WTC11 (cell line): ENCODE measurements around the gene SMIM31. TPM values are rescaled to one million over a fixed set of nuclear protein-coding genes. Genes with fewer than 3 reads are reported as not detected.

Experiments used
- ATAC-seq: fragments of 200-7000 bp; cut with Tn5 transposase; 2 replicates; pipeline ENCODE4 v1.10.0; 2021; ENCODE audit warnings: mild to moderate bottlenecking, moderate library complexity
- CTCF ChIA-PET: fragments of 300-600 bp; sonication (Branson Sonifier 250); formaldehyde crosslinking; loops from one replicate; lab custom pipeline; 2021; ENCODE audit warnings: antibody characterized with exemption; lab: Charles Lee
- POLR2A ChIA-PET: fragments of 350-600 bp; sonication (Branson Sonifier 250); formaldehyde crosslinking; loops from one replicate; lab custom pipeline; 2021; ENCODE audit warnings: antibody characterized with exemption; lab: Charles Lee
- DNase-seq: peaks from one replicate; pipeline ENCODE4 v3.0.0; 2021; ENCODE audit warnings: low spot score
- H3K27ac Mint-ChIP-seq: 2 replicates; pipeline ENCODE4 v1.8.0; 2021; ENCODE audit warnings: mixed read lengths
- H3K27me3 Mint-ChIP-seq: 2 replicates; pipeline ENCODE4 v1.8.0; 2021; ENCODE audit warnings: low read depth, mild to moderate bottlenecking, moderate library complexity, mixed read lengths
- H3K36me3 Mint-ChIP-seq: 2 replicates; pipeline ENCODE4 v1.8.0; 2021; ENCODE audit warnings: mixed read lengths
- H3K4me1 Mint-ChIP-seq: 2 replicates; pipeline ENCODE4 v1.8.0; 2022; ENCODE audit warnings: mixed read lengths
- H3K4me3 Mint-ChIP-seq: 2 replicates; pipeline ENCODE4 v1.8.0; 2021; ENCODE audit warnings: mild to moderate bottlenecking, moderate library complexity, mixed read lengths
- H3K9me3 Mint-ChIP-seq: 2 replicates; pipeline ENCODE4 v1.8.0; 2021; ENCODE audit warnings: mixed read lengths
- ATF6 ChIP-seq: sonication (generic); formaldehyde crosslinking; IDR thresholded peaks from 2 replicates; pipeline ENCODE4 v1.8.1; 2023; ENCODE audit warnings: mild to moderate bottlenecking, missing genetic modification reagents
- CREB1 ChIP-seq: sonication (generic); formaldehyde crosslinking; IDR thresholded peaks from 2 replicates; pipeline ENCODE4 v1.8.0; 2023; ENCODE audit warnings: mild to moderate bottlenecking, missing genetic modification reagents
- CREM ChIP-seq: sonication (generic); formaldehyde crosslinking; IDR thresholded peaks from 2 replicates; pipeline ENCODE4 v1.8.1; 2022; ENCODE audit warnings: mild to moderate bottlenecking, missing genetic modification reagents, moderate library complexity
- ELF4 ChIP-seq: sonication (generic); formaldehyde crosslinking; IDR thresholded peaks from 2 replicates; pipeline ENCODE4 v1.8.1; 2022; ENCODE audit warnings: low read depth, mild to moderate bottlenecking, moderate library complexity, missing genetic modification reagents
- ERG ChIP-seq: fragments of 250-450 bp; sonication (Bioruptor Pico); IDR thresholded peaks from 2 replicates; pipeline ENCODE4 v1.8.0; 2021; ENCODE audit warnings: mild to moderate bottlenecking
- FOXK1 ChIP-seq: sonication (generic); formaldehyde crosslinking; IDR thresholded peaks from 2 replicates; pipeline ENCODE4 v1.8.0; 2022; ENCODE audit warnings: mild to moderate bottlenecking, moderate library complexity, missing genetic modification reagents
- FOXP4 ChIP-seq: sonication (generic); formaldehyde crosslinking; IDR thresholded peaks from 2 replicates; pipeline ENCODE4 v1.8.0; 2022; ENCODE audit warnings: mild to moderate bottlenecking, missing genetic modification reagents
- GABPB1 ChIP-seq: sonication (generic); formaldehyde crosslinking; IDR thresholded peaks from 2 replicates; pipeline ENCODE4 v1.8.1; 2023; ENCODE audit warnings: mild to moderate bottlenecking, missing genetic modification reagents
- JAZF1 ChIP-seq: fragments of 250-450 bp; sonication (Bioruptor Pico); IDR thresholded peaks from 2 replicates; pipeline ENCODE4 v1.9.0; 2021; ENCODE audit warnings: moderate library complexity, mild to moderate bottlenecking, inconsistent platforms
- NFE2L1 ChIP-seq: sonication (generic); formaldehyde crosslinking; IDR thresholded peaks from 2 replicates; pipeline ENCODE4 v1.8.1; 2023; ENCODE audit warnings: missing genetic modification reagents
- OVOL2 ChIP-seq: fragments of 250-450 bp; sonication (Bioruptor Pico); IDR thresholded peaks from 2 replicates; pipeline ENCODE4 v1.9.0; 2021; ENCODE audit warnings: mild to moderate bottlenecking, borderline replicate concordance
- SMAD3 ChIP-seq: sonication (generic); formaldehyde crosslinking; IDR thresholded peaks from 2 replicates; pipeline ENCODE4 v1.8.0; 2022; ENCODE audit warnings: missing genetic modification reagents, mild to moderate bottlenecking, borderline replicate concordance
- SMAD4 ChIP-seq: sonication (generic); formaldehyde crosslinking; IDR thresholded peaks from 2 replicates; pipeline ENCODE4 v1.8.0; 2022; ENCODE audit warnings: mild to moderate bottlenecking, missing genetic modification reagents
- ZBTB21 ChIP-seq: sonication (generic); formaldehyde crosslinking; IDR thresholded peaks from 2 replicates; pipeline ENCODE4 v1.8.1; 2023; ENCODE audit warnings: mild to moderate bottlenecking, missing genetic modification reagents, borderline replicate concordance
- ZMAT4 ChIP-seq: fragments of 250-450 bp; sonication (Bioruptor Pico); IDR thresholded peaks from 2 replicates; pipeline ENCODE4 v1.9.0; 2021; ENCODE audit warnings: mild to moderate bottlenecking
- ZNF121 ChIP-seq: sonication (generic); formaldehyde crosslinking; IDR thresholded peaks from 2 replicates; pipeline ENCODE4 v1.8.0; 2023; ENCODE audit warnings: missing genetic modification reagents
- ZNF232 ChIP-seq: sonication (generic); formaldehyde crosslinking; IDR thresholded peaks from 2 replicates; pipeline ENCODE4 v1.8.0; 2022; ENCODE audit warnings: mild to moderate bottlenecking, missing genetic modification reagents
- total RNA-seq: library from RNA; stranded (reverse); gene quantifications from 3 replicates; pipeline ENCODE4 v1.2.3, GENCODE V29; 2021
- TF ChIP-seq, protein P1 (sequence below): fragments of 250-450 bp; sonication (Bioruptor Pico); IDR thresholded peaks from 2 replicates; pipeline ENCODE4 v1.9.0; 2021; ENCODE audit warnings: mild to moderate bottlenecking, borderline replicate concordance
- TF ChIP-seq, protein P2 (sequence below): sonication (generic); formaldehyde crosslinking; conservative IDR thresholded peaks from 2 replicates; pipeline ENCODE4 v1.8.1; 2022; ENCODE audit warnings: mild to moderate bottlenecking, missing genetic modification reagents
- TF ChIP-seq, protein P3 (sequence below): sonication (generic); formaldehyde crosslinking; IDR thresholded peaks from 2 replicates; pipeline ENCODE4 v1.8.1; 2023; ENCODE audit warnings: mild to moderate bottlenecking, missing genetic modification reagents, moderate library complexity
- TF ChIP-seq, protein P4 (sequence below): sonication (generic); formaldehyde crosslinking; IDR thresholded peaks from 2 replicates; pipeline ENCODE4 v1.8.0; 2023; ENCODE audit warnings: mild to moderate bottlenecking, missing genetic modification reagents

SMIM31 gene
- total RNA-seq, 1 experiment from 2014 or later: not detected

- TF ChIP-seq, protein P1, sequence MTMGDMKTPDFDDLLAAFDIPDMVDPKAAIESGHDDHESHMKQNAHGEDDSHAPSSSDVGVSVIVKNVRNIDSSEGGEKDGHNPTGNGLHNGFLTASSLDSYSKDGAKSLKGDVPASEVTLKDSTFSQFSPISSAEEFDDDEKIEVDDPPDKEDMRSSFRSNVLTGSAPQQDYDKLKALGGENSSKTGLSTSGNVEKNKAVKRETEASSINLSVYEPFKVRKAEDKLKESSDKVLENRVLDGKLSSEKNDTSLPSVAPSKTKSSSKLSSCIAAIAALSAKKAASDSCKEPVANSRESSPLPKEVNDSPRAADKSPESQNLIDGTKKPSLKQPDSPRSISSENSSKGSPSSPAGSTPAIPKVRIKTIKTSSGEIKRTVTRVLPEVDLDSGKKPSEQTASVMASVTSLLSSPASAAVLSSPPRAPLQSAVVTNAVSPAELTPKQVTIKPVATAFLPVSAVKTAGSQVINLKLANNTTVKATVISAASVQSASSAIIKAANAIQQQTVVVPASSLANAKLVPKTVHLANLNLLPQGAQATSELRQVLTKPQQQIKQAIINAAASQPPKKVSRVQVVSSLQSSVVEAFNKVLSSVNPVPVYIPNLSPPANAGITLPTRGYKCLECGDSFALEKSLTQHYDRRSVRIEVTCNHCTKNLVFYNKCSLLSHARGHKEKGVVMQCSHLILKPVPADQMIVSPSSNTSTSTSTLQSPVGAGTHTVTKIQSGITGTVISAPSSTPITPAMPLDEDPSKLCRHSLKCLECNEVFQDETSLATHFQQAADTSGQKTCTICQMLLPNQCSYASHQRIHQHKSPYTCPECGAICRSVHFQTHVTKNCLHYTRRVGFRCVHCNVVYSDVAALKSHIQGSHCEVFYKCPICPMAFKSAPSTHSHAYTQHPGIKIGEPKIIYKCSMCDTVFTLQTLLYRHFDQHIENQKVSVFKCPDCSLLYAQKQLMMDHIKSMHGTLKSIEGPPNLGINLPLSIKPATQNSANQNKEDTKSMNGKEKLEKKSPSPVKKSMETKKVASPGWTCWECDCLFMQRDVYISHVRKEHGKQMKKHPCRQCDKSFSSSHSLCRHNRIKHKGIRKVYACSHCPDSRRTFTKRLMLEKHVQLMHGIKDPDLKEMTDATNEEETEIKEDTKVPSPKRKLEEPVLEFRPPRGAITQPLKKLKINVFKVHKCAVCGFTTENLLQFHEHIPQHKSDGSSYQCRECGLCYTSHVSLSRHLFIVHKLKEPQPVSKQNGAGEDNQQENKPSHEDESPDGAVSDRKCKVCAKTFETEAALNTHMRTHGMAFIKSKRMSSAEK (CRISPR knock-in tag): no peak
- TF ChIP-seq, protein P2, sequence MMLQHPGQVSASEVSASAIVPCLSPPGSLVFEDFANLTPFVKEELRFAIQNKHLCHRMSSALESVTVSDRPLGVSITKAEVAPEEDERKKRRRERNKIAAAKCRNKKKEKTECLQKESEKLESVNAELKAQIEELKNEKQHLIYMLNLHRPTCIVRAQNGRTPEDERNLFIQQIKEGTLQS (CRISPR knock-in tag): no peak
- TF ChIP-seq FOXP4: no peak
- TF ChIP-seq ATF6 (CRISPR knock-in tag): no peak
- no peak for TF ChIP-seq CREB1 (CRISPR knock-in tag)
- TF ChIP-seq SMAD4 (CRISPR knock-in tag): no peak
- no peak for TF ChIP-seq ZNF121 (CRISPR knock-in tag)
- no peak for TF ChIP-seq OVOL2 (CRISPR knock-in tag)
- no peak for TF ChIP-seq JAZF1 (CRISPR knock-in tag)
- no peak for TF ChIP-seq FOXK1 (CRISPR knock-in tag)
- TF ChIP-seq ZNF232 (CRISPR knock-in tag): no peak
Measured at GRCh38 chr4:164824581-164824980, 70.7 kb downstream of the SMIM31 start (continued).

DNA sequence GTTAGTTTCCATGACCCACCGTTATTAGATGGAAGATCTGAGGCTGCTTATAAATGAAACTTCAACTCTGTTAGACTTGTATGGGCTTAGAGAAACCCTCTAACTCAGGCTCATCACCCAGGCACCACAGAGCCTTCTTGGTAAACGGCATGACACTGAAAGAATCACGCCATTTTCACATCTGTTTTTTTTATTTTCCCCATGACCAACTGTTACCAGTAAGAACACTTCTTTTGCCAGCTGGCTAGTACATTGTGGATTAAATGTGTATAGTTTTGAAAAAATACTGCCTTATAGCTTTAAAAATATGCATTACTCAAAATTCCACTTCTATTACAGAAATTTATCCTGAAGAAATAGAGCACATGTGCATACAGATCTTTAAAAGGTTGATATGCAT, 75.0 kb downstream of the SMIM31 start:
- POLR2A ChIA-PET: no interaction called here
- Mint-ChIP-seq H3K27ac (no peak overlapping the region), H3K27me3 (no peaks in the 10 kb centered on the region; the same call in 1 of the 2 replicates), H3K36me3 (no peaks in the 10 kb centered on the region), H3K4me1 (peaks cover 19% of the 10 kb centered on the region), H3K4me3 (no peak overlapping the region), H3K9me3 (no peaks in the 10 kb centered on the region)
- DNase-seq: no peak
- CTCF ChIA-PET: interaction anchor here (0.6 kb wide), 1 partner anchor 284 kb away, joined by 3 read pairs; the partner anchor contains the start of gene TMEM192
- no peak for ATAC-seq
- TF ChIP-seq ELF4 (CRISPR knock-in tag): no peak
- TF ChIP-seq CREM: no peak
- no peak for TF ChIP-seq ZMAT4
- no peak for TF ChIP-seq ERG
- TF ChIP-seq NFE2L1 (CRISPR knock-in tag): no peak
- TF ChIP-seq FOXK1 (CRISPR knock-in tag): no peak
- TF ChIP-seq FOXP4: no peak
- TF ChIP-seq SMAD3: no peak
- TF ChIP-seq, protein P3, sequence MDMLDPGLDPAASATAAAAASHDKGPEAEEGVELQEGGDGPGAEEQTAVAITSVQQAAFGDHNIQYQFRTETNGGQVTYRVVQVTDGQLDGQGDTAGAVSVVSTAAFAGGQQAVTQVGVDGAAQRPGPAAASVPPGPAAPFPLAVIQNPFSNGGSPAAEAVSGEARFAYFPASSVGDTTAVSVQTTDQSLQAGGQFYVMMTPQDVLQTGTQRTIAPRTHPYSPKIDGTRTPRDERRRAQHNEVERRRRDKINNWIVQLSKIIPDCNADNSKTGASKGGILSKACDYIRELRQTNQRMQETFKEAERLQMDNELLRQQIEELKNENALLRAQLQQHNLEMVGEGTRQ (CRISPR knock-in tag): no peak
- TF ChIP-seq GABPB1 (CRISPR knock-in tag): no peak
- no peak for TF ChIP-seq ZBTB21 (CRISPR knock-in tag)
- TF ChIP-seq, protein P4, sequence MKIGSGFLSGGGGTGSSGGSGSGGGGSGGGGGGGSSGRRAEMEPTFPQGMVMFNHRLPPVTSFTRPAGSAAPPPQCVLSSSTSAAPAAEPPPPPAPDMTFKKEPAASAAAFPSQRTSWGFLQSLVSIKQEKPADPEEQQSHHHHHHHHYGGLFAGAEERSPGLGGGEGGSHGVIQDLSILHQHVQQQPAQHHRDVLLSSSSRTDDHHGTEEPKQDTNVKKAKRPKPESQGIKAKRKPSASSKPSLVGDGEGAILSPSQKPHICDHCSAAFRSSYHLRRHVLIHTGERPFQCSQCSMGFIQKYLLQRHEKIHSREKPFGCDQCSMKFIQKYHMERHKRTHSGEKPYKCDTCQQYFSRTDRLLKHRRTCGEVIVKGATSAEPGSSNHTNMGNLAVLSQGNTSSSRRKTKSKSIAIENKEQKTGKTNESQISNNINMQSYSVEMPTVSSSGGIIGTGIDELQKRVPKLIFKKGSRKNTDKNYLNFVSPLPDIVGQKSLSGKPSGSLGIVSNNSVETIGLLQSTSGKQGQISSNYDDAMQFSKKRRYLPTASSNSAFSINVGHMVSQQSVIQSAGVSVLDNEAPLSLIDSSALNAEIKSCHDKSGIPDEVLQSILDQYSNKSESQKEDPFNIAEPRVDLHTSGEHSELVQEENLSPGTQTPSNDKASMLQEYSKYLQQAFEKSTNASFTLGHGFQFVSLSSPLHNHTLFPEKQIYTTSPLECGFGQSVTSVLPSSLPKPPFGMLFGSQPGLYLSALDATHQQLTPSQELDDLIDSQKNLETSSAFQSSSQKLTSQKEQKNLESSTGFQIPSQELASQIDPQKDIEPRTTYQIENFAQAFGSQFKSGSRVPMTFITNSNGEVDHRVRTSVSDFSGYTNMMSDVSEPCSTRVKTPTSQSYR (CRISPR knock-in tag): no peak
